IMR-90 (cell line): ENCODE results near the gene STAM2.

Experiments
- CEBPB ChIP-seq: IDR thresholded peaks from 2 replicates; pipeline ENCODE4 v1.6.1; 2012; ENCODE audit warnings: low read depth, low read length, improper control_type of control experiment
- CTCF ChIP-seq: conservative IDR thresholded peaks from 2 replicates; pipeline ENCODE4 v1.5.1; 2012; ENCODE audit warnings: mild to moderate bottlenecking, low read depth, low read length, improper control_type of control experiment
- RAD21 ChIP-seq: IDR thresholded peaks from 2 replicates; pipeline ENCODE4 v1.6.1; 2012; ENCODE audit warnings: low read length, improper control_type of control experiment
- RCOR1 ChIP-seq: IDR thresholded peaks from 2 replicates; pipeline ENCODE4 v1.6.1; 2012; ENCODE audit warnings: mild to moderate bottlenecking, low read length, improper control_type of control experiment; ENCODE audit not compliant: insufficient replicate concordance

- TF ChIP-seq CTCF (no peak), RCOR1 (no peak), CEBPB (no peak), RAD21 (no peak)
Observed at GRCh38 chr2:152162141-152162540, 13.4 kb downstream of the STAM2 start.
